HepG2 (cell line): ENCODE measurements around the gene RESP18. TPM values are rescaled to one million over a fixed set of nuclear protein-coding genes. Genes with fewer than 3 reads are reported as not detected.

ENCODE experiments used
- ATAC-seq: fragments of 200-7000 bp; cut with Tn5 transposase; 3 replicates; pipeline ENCODE4 v1.9.1; 2020; ENCODE audit warnings: mild to moderate bottlenecking, moderate library complexity
- BruUV-seq: library from RNA; stranded (reverse); fragments of 400-500 nt; replicated peaks from 2 replicates; lab custom pipeline; 2021; lab: Mats Ljungman, UMichigan
- CTCF ChIA-PET: fragments of 300-600 bp; formaldehyde crosslinking; extraction: SDS; loops from one replicate; lab custom pipeline; 2021; ENCODE audit warnings: low total read pairs, inconsistent platforms, low intra/inter-chr PET ratio; lab: Yijun Ruan, JAX
- POLR2A ChIA-PET: fragments of 350-600 bp; sonication (Branson Sonifier 250); formaldehyde crosslinking; loops from one replicate; lab custom pipeline; 2020; ENCODE audit warnings: antibody characterized with exemption, inconsistent platforms; lab: Yijun Ruan, JAX
- DNase-seq: peaks from one replicate; pipeline ENCODE4 v3.0.0-alpha.2; 2015; ENCODE audit warnings: low spot score
- FAIRE-seq: peaks from 3 replicates; lab custom pipeline; 2011; peaks lifted over from hg19 to GRCh38; lab: Jason Lieb, UNC
- H2AFZ ChIP-seq: one replicate; pipeline ENCODE4 v1.6.1; 2011; ENCODE audit warnings: low read length, inconsistent platforms
- H3K27ac ChIP-seq: fragments of 300-600 bp; 3 replicates; pipeline ENCODE4 v1.8.0; 2011; ENCODE audit warnings: mixed run types, mild to moderate bottlenecking, mixed read lengths, low read length, inconsistent platforms; ENCODE audit not compliant: insufficient read depth; ENCODE audit errors: extremely low read length
- H3K27me3 ChIP-seq, 2 experiments: fragments of 200-600 bp in 1 of 2; 2 replicates in 1 of 2; 3 replicates in 1 of 2; pipeline versions ENCODE4 v1.6.0 to v1.8.0; 2011; ENCODE audit warnings: low read length in 2 of 2, mild to moderate bottlenecking in 2 of 2, moderate library complexity in 2 of 2, inconsistent platforms in 1 of 2; ENCODE audit not compliant: insufficient read depth in 2 of 2, control insufficient read depth in 1 of 2
- H3K36me3 ChIP-seq, 2 experiments: fragments of 200-600 bp in 1 of 2; replicated peaks in 1 of 2; 2 replicates in 1 of 2; 3 replicates in 1 of 2; pipeline versions ENCODE4 v1.5.1 to v1.8.0; 2011; ENCODE audit warnings: low read length in 2 of 2, inconsistent platforms in 1 of 2; ENCODE audit not compliant: insufficient read depth in 2 of 2, control insufficient read depth in 1 of 2
- H3K4me1 ChIP-seq: 2 replicates; pipeline ENCODE4 v1.5.1; 2012; ENCODE audit warnings: low read length, inconsistent platforms; ENCODE audit not compliant: insufficient read depth
- H3K4me2 ChIP-seq: 2 replicates; pipeline ENCODE4 v1.6.0; 2011; ENCODE audit warnings: low read depth, low read length, inconsistent platforms
- H3K4me3 ChIP-seq, 3 experiments: fragments of 200-600 bp in 1 of 3; sonication (generic), shearing (Covaris generic) in 1 of 3; replicated peaks in 1 of 3; 2 replicates each; pipeline ENCODE4 v1.5.1; 2011 to 2016; ENCODE audit warnings: low read length in 3 of 3, inconsistent platforms in 2 of 3, low read depth in 2 of 3, mild to moderate bottlenecking in 2 of 3, control low read depth in 1 of 3, mixed read lengths in 1 of 3; ENCODE audit not compliant: insufficient read depth in 1 of 3
- H3K79me2 ChIP-seq: one replicate; pipeline ENCODE4 v1.6.1; 2011; ENCODE audit warnings: low read length, inconsistent platforms; ENCODE audit not compliant: insufficient read depth
- H3K9ac ChIP-seq: 2 replicates; pipeline ENCODE4 v1.6.0; 2011; ENCODE audit warnings: mild to moderate bottlenecking, low read depth, low read length, inconsistent platforms; ENCODE audit not compliant: insufficient read depth
- H3K9me3 ChIP-seq: 2 replicates; pipeline ENCODE4 v1.5.1; 2012; ENCODE audit warnings: mild to moderate bottlenecking, low read length
- H4K20me1 ChIP-seq: 2 replicates; pipeline ENCODE4 v1.6.0; 2011; ENCODE audit warnings: inconsistent platforms, mild to moderate bottlenecking, low read length, moderate library complexity; ENCODE audit not compliant: insufficient read depth
- BORCS8-MEF2B ChIP-seq: sonication (generic); formaldehyde crosslinking; IDR thresholded peaks from 2 replicates; pipeline ENCODE4 v1.8.0; 2022; ENCODE audit warnings: mild to moderate bottlenecking, missing genetic modification reagents
- CHCHD3 ChIP-seq: sonication (generic); formaldehyde crosslinking; IDR thresholded peaks from 2 replicates; pipeline ENCODE4 v1.8.0; 2022; ENCODE audit warnings: mild to moderate bottlenecking, missing genetic modification reagents, moderate library complexity
- SETDB1 ChIP-seq: sonication (generic); formaldehyde crosslinking; IDR thresholded peaks from 2 replicates; pipeline ENCODE4 v1.5.1; 2020; ENCODE audit warnings: missing genetic modification reagents, mild to moderate bottlenecking, borderline replicate concordance
- TCF7 ChIP-seq: sonication (generic); IDR thresholded peaks from 2 replicates; pipeline ENCODE4 v1.6.1; 2016; ENCODE audit warnings: antibody characterized with exemption, low read depth
- THAP11 ChIP-seq: IDR thresholded peaks from 2 replicates; pipeline ENCODE4 v1.6.1; 2016; ENCODE audit warnings: missing biosample characterization, missing genetic modification reagents
- WGBS: methylation state at CpG from one replicate; pipeline ENCODE4 v1.1.6; 2017; ENCODE audit warnings: low lambda C conversion rate; 5-methylcytosine and 5-hydroxymethylcytosine counted together
- in situ Hi-C: cut with HindIII; loops from 2 replicates; pipeline ENCODE4 v1.10.0; 2017; ENCODE audit warnings: low pct_unique_long_range_greater_than_20kb; ENCODE audit not compliant: extremely low pct_ligation_motif_present
- intact Hi-C: fragments of 100-400 bp; cut with micrococcal nuclease; formaldehyde crosslinking; loops from one replicate; pipeline ENCODE4 v1.10.0; 2022; ENCODE audit not compliant: unreplicated experiment
- polyA plus RNA-seq, 8 experiments: library from polyadenylated mRNA; depleted of rRNA in 3 of 8; stranded (reverse) in 7 of 8; unstranded in 1 of 8; fragments of >200 nt; fragmentation: Illumina TruSeq in 4 of 8; extraction: Trizol in 4 of 8; gene quantifications; 2 replicates each; pipeline versions ENCODE4 v1.2.1 to v1.2.3, GENCODE V29; 2011 to 2016; ENCODE audit warnings: low read depth in 4 of 8, missing spikeins in 1 of 8, mixed read lengths in 1 of 8; ENCODE audit not compliant: insufficient read depth in 1 of 8
- total RNA-seq, 5 experiments: library from RNA; depleted of rRNA; stranded (reverse); fragments of >200 nt; fragmentation: Illumina TruSeq; extraction: Trizol; gene quantifications; 2 replicates each; pipeline ENCODE4 v1.2.3, GENCODE V29; 2016; ENCODE audit warnings: low read depth in 1 of 5
- TF ChIP-seq, protein P1 (sequence below): sonication (generic); formaldehyde crosslinking; IDR thresholded peaks from 2 replicates; pipeline ENCODE4 v1.4.0; 2020; ENCODE audit warnings: missing genetic modification reagents
- TF ChIP-seq, protein P2 (sequence below): fragments of 450-650 bp; IDR thresholded peaks from 2 replicates; pipeline ENCODE4 v1.6.1; 2016
- TF ChIP-seq, protein P3 (sequence below): sonication (generic); formaldehyde crosslinking; IDR thresholded peaks from 2 replicates; pipeline ENCODE4 v1.8.0; 2022; ENCODE audit warnings: mild to moderate bottlenecking, missing genetic modification reagents, borderline replicate concordance

RESP18 gene
- total and polyA plus RNA-seq, 2 of the 13 experiments (the other 11 are each of a cell fraction or from before 2014, with no cell fraction given), result not detected

DNA sequence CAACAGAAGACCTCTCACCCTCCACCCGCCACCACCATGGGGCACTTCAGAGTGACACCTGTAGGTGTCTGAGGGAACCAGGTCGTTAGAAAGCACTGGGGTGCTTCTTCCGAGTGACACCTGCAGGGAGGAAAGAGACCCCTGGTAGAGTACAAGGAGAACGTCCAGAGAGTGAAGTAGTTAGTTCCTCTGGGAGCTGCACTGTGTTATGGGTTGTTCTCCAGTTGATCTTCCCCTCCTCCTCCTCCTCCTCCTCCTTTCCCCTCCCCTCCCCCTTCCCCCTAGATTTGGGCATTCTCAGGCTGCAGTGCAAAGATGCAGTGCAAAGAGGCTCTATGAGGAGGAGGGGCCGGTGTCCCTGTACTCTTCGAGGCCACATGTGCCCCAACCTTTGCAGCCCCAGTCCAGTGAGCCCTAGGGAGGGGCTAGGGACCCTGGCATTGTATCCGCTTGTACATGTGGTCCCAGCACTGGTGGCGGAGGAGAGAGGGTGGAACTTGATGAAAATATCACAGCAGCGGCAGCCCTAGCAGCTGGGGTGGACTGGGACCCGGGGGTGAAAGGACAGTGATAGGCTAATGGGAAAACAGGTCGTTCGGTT lies 52.5 kb downstream of the RESP18 start (continued):
- TF ChIP-seq, protein P1, sequence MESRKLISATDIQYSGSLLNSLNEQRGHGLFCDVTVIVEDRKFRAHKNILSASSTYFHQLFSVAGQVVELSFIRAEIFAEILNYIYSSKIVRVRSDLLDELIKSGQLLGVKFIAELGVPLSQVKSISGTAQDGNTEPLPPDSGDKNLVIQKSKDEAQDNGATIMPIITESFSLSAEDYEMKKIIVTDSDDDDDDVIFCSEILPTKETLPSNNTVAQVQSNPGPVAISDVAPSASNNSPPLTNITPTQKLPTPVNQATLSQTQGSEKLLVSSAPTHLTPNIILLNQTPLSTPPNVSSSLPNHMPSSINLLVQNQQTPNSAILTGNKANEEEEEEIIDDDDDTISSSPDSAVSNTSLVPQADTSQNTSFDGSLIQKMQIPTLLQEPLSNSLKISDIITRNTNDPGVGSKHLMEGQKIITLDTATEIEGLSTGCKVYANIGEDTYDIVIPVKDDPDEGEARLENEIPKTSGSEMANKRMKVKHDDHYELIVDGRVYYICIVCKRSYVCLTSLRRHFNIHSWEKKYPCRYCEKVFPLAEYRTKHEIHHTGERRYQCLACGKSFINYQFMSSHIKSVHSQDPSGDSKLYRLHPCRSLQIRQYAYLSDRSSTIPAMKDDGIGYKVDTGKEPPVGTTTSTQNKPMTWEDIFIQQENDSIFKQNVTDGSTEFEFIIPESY (CRISPR knock-in tag), result peak; percentile 100; the same call in 1 of the 2 replicates
- no peak for TF ChIP-seq CHCHD3 (CRISPR knock-in tag)

DNA sequence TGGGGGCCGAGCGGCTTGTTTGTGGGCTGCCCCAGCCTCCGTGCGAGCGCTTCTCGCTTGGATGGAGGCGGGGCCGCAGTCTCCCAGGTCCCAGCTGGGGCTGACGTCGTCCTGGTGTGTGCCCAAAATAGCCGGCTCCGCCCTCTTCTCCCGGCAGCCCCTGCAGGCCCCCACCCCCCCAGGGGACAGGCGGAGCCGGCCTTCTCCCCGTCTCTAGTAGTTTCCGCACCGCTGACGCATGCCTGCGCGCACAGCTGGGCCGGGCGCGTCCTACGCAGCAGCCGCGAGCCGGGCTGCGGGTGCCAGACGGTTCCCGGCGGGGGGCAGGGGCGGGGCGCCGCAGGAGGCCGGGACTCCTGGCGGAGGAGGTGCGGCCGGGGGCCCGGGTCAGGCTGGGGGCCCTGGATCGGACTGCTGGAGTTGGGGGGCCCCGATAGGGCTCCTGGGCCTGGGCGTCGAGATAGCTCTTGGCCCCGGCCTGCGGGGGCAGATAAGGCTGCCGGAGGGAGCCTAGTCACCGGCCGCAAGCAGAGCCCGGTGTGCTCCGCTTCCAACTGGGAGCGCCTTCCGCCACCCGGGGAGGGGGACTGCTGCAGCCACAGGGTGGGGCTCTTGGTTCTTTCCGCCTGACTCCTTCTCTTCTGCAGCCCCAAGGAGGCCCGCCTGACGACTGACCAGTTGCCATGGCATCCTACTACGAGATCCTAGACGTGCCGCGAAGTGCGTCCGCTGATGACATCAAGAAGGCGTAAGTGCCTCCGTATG lies 53.2 kb downstream of the RESP18 start, which contains the start of gene DNAJB2:
DNAJB2 (plus strand) TSS at position 216 of the 765 bp plus-strand sequence; CDS start at position 684, 468 bp downstream.
- H3K4me2 ChIP-seq, result peak within 1 kb of the TSS; percentile 96
- H3K27ac ChIP-seq, result peak within 1 kb of the TSS; percentile 62
- ATAC-seq (peak; percentile 92), DNase-seq (peak; percentile 93), FAIRE-seq (peak; percentile 74)
- H4K20me1 ChIP-seq, result no peaks in the 10 kb centered on the region
- H3K27me3 ChIP-seq, result 0 out of 5 replicates have a peak, but pooled peaks cover 0 to under 1% of the 10 kb centered on the region in 2 experiments
- 46% methylated on average over 20 of the region's 65 CpGs for WGBS
- in situ Hi-C loops (no loop called here), intact Hi-C loops (loop anchor here (1.0 kb wide), 2 partner anchors 15 to 30 kb away; no protein-coding TSS in a partner anchor)
- peaks cover 2 to 10% of the 10 kb centered on the region in 2 experiments; a peak in 4 of 5 replicates for H3K36me3 ChIP-seq
- H3K9me3 ChIP-seq, result no peaks in the 10 kb centered on the region
- H2AFZ ChIP-seq, result peak within 1 kb of the TSS; percentile 66
- BruUV-seq, result no TSS peak
- H3K79me2 ChIP-seq, result no peaks in the 10 kb centered on the region
- peak within 1 kb of the TSS; percentile 80 for H3K9ac ChIP-seq
- H3K4me1 ChIP-seq, result peaks cover 33% of the 10 kb centered on the region
- POLR2A ChIA-PET, result interaction anchor here (0.7 to 3.3 kb wide), 22 partner anchors 8 to 277 kb away, joined by 3 to 70 read pairs (median 10); partner anchors contain the start of genes ABCB6, ANKZF1, ATG9A and CNPPD1
- CTCF ChIA-PET, result interaction anchor here (1.6 to 5.4 kb wide), 3 partner anchors 15 to 120 kb away, joined by 4 to 88 read pairs (median 28); no protein-coding TSS in a partner anchor
- H3K4me3 ChIP-seq, result peak within 1 kb of the TSS; percentile 59 to 77 (median 73)
- peak; percentile 88 for TF ChIP-seq THAP11
- TF ChIP-seq, protein P2, sequence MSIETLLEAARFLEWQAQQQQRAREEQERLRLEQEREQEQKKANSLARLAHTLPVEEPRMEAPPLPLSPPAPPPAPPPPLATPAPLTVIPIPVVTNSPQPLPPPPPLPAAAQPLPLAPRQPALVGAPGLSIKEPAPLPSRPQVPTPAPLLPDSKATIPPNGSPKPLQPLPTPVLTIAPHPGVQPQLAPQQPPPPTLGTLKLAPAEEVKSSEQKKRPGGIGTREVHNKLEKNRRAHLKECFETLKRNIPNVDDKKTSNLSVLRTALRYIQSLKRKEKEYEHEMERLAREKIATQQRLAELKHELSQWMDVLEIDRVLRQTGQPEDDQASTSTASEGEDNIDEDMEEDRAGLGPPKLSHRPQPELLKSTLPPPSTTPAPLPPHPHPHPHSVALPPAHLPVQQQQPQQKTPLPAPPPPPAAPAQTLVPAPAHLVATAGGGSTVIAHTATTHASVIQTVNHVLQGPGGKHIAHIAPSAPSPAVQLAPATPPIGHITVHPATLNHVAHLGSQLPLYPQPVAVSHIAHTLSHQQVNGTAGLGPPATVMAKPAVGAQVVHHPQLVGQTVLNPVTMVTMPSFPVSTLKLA, result 0 out of 2 replicates have a peak, but pooled peaks have one; percentile 19
- peak; percentile 81; the same call in 1 of the 2 replicates for TF ChIP-seq BORCS8-MEF2B (CRISPR knock-in tag)
- TF ChIP-seq TCF7, result 0 out of 2 replicates have a peak, but pooled peaks have one; percentile 7
- TF ChIP-seq, protein P3, sequence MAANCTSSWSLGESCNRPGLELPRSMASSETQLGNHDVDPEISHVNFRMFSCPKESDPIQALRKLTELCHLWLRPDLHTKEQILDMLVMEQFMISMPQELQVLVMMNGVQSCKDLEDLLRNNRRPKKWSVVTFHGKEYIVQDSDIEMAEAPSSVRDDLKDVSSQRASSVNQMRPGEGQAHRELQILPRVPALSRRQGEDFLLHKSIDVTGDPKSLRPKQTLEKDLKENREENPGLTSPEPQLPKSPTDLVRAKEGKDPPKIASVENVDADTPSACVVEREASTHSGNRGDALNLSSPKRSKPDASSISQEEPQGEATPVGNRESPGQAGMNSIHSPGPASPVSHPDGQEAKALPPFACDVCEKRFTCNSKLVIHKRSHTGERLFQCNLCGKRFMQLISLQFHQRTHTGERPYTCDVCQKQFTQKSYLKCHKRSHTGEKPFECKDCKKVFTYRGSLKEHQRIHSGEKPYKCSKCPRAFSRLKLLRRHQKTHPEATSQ, result no peak; the same call in 1 of the 2 replicates
- no peak for TF ChIP-seq SETDB1
